Loucy (cell line): ENCODE results near the gene SRD5A3.
A peak's percentile ranks its signal among the peaks of the same experiment; 100 is the strongest.

Experiments
- H2AFZ ChIP-seq: fragments of 200-600 bp; sonication (generic); 2 replicates; pipeline ENCODE4 v1.6.0; 2016; ENCODE audit warnings: antibody characterized with exemption, mild to moderate bottlenecking, low read length, moderate library complexity
- H3F3A ChIP-seq: fragments of 200-600 bp; 2 replicates; pipeline ENCODE4 v1.6.0; 2016; ENCODE audit warnings: antibody characterized with exemption, low read depth, mild to moderate bottlenecking
- H3K27me3 ChIP-seq: fragments of 200-600 bp; sonication (generic); 2 replicates; pipeline ENCODE4 v1.6.1; 2014; ENCODE audit warnings: low read length, mild to moderate bottlenecking; ENCODE audit not compliant: insufficient read depth, poor library complexity, severe bottlenecking
- H3K36me3 ChIP-seq: fragments of 200-600 bp; sonication (generic); 2 replicates; pipeline ENCODE4 v1.6.1; 2016; ENCODE audit warnings: low read length; ENCODE audit not compliant: insufficient read depth
- H3K4me1 ChIP-seq: fragments of 200-600 bp; sonication (generic); 2 replicates; pipeline ENCODE4 v1.5.1; 2014; ENCODE audit warnings: low read length, mild to moderate bottlenecking; ENCODE audit not compliant: insufficient read depth, poor library complexity, severe bottlenecking
- H3K4me2 ChIP-seq: fragments of 200-600 bp; sonication (generic); 2 replicates; pipeline ENCODE4 v1.6.0; 2014; ENCODE audit warnings: antibody characterized with exemption, low read length, low read depth, mild to moderate bottlenecking; ENCODE audit not compliant: poor library complexity, severe bottlenecking
- H3K4me3 ChIP-seq: fragments of 200-600 bp; sonication (generic); 2 replicates; pipeline ENCODE4 v1.5.1; 2014; ENCODE audit warnings: low read length, mild to moderate bottlenecking, mixed read lengths; ENCODE audit not compliant: poor library complexity, severe bottlenecking
- H3K79me2 ChIP-seq: fragments of 200-600 bp; sonication (generic); 2 replicates; pipeline ENCODE4 v1.6.1; 2014; ENCODE audit warnings: low read length; ENCODE audit not compliant: insufficient read depth
- H3K9ac ChIP-seq: fragments of 200-600 bp; sonication (generic); 2 replicates; pipeline ENCODE4 v1.6.0; 2014; ENCODE audit warnings: mild to moderate bottlenecking, low read depth, low read length, moderate library complexity; ENCODE audit not compliant: poor library complexity, severe bottlenecking
- H3K9me2 ChIP-seq: fragments of 200-600 bp; sonication (generic); replicated peaks from 2 replicates; pipeline ENCODE4 v1.6.1; 2016; ENCODE audit warnings: low read depth, low read length, mixed read lengths
- H3K9me3 ChIP-seq: fragments of 200-600 bp; sonication (generic); 2 replicates; pipeline ENCODE4 v1.6.1; 2014; ENCODE audit warnings: mild to moderate bottlenecking, antibody characterized with exemption, low read length, low read depth; ENCODE audit not compliant: insufficient read depth
- H4K20me1 ChIP-seq: fragments of 200-600 bp; sonication (generic); 2 replicates; pipeline ENCODE4 v1.6.0; 2014; ENCODE audit warnings: antibody characterized with exemption, low read length, mild to moderate bottlenecking; ENCODE audit not compliant: insufficient read depth, poor library complexity, severe bottlenecking
- EZH2phosphoT487 ChIP-seq: fragments of 200-600 bp; IDR thresholded peaks from 2 replicates; pipeline ENCODE4 v1.6.1; 2018; ENCODE audit warnings: antibody characterized with exemption, mild to moderate bottlenecking, moderate library complexity, borderline replicate concordance
- TF ChIP-seq, protein P1 (sequence below): fragments of 200-600 bp; sonication (generic); conservative IDR thresholded peaks from 2 replicates; pipeline ENCODE4 v1.5.1; 2014; ENCODE audit warnings: mild to moderate bottlenecking, antibody characterized with exemption, low read length

The SRD5A3 gene

DNA sequence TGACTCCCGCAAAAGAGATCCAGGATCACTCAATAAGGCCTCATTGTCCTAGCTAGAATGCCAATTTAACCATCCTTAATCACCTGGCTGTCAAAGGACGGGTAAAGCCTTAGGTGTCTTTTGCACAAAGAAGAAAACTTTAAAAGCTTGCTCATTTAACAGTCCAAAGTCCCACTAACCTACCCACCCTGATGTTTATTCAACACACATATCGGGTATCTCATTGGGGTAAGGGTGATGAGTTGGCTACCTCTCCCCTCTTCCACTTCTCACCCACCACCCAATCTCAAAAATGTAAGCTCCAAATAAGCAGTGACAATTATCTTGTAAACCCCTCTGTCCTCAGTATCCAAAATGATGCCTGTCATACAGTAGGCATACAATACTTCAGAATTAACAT lies 988 bp upstream of the SRD5A3 start:
- Histone ChIP-seq H3K9me2 (no peaks in the 10 kb centered on the region), H3K4me3 (peak overlapping the region; percentile 97), H4K20me1 (no peaks in the 10 kb centered on the region), H3K79me2 (peaks cover 19% of the 10 kb centered on the region), H3K9ac (peak overlapping the region; percentile 97), H3K27me3 (no peaks in the 10 kb centered on the region), H3K4me1 (peaks cover 30% of the 10 kb centered on the region), H3K36me3 (no peaks in the 10 kb centered on the region), H3K4me2 (peak overlapping the region; percentile 96), H2AFZ (0 out of 2 replicates have a peak overlapping the region, but pooled peaks have one; percentile 40), H3K9me3 (no peaks in the 10 kb centered on the region), H3F3A (peaks cover 5% of the 10 kb centered on the region; the same call in 1 of the 2 replicates)
- TF ChIP-seq EZH2phosphoT487, result no peak
- TF ChIP-seq, protein P1, sequence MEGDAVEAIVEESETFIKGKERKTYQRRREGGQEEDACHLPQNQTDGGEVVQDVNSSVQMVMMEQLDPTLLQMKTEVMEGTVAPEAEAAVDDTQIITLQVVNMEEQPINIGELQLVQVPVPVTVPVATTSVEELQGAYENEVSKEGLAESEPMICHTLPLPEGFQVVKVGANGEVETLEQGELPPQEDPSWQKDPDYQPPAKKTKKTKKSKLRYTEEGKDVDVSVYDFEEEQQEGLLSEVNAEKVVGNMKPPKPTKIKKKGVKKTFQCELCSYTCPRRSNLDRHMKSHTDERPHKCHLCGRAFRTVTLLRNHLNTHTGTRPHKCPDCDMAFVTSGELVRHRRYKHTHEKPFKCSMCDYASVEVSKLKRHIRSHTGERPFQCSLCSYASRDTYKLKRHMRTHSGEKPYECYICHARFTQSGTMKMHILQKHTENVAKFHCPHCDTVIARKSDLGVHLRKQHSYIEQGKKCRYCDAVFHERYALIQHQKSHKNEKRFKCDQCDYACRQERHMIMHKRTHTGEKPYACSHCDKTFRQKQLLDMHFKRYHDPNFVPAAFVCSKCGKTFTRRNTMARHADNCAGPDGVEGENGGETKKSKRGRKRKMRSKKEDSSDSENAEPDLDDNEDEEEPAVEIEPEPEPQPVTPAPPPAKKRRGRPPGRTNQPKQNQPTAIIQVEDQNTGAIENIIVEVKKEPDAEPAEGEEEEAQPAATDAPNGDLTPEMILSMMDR, result no peak

DNA sequence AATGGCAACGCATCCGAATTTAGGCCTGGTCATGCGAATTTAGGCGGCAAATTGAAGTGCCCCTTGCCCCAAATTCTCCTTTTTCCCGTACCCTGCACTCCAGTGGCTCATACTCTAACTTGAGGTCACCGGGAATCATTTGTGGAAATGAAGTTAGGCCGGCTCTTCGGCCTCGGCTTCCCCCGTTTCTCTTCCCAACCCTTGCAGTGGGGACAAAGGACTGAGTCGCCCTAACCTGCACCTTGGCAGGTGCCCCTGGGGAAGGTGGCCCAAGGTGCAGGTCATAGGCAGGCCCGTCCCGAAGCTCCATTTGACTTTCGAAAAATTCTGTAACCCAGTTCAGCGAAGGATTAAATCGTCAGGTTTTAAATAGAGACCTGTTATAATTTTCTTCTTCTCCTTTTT lies 811 bp downstream of the SRD5A3 start:
- Histone ChIP-seq H3K9ac (peak overlapping the region; percentile 97), H2AFZ (peak overlapping the region; percentile 98)
- no peak for TF ChIP-seq EZH2phosphoT487
- TF ChIP-seq, protein P1, result no peak

DNA sequence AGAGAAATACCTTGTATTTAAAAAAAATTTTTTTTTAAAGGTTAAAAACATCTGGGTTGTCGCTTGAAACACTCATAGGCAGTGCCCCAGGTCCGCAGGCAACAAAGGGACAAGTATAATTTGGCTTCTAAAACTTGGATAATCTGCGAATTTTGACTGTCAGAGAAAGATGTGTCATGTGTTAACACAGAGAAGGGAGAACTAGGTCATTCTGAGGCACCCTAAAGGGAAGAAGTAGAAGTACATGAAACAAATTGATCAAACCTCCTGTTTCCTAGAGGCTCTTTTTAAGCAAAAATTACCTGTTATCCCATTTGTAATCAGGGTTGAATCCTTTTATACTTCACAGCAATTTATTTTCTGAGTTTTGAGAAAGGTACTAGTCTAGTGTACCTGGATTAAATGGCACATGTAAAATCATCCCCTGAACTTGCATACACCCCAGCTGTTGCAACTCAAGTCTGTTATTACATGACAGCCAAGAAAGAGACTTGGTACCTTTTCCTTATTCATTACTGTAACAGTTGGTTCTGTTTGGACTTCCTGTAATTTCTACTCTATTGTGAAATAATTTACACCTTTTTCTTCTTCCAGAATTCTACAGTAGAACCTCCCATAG lies 1.7 kb downstream of the SRD5A3 start:
- no peaks in the 10 kb centered on the region for H3K36me3 ChIP-seq
- H3K9ac ChIP-seq, result peak overlapping the region; percentile 97
- peaks cover 19% of the 10 kb centered on the region for H3K79me2 ChIP-seq
- no peaks in the 10 kb centered on the region for H4K20me1 ChIP-seq
- no peaks in the 10 kb centered on the region for H3K9me2 ChIP-seq
- H2AFZ ChIP-seq, result peak overlapping the region; percentile 98; the same call in 1 of the 2 replicates
- no peaks in the 10 kb centered on the region for H3K9me3 ChIP-seq
- peak overlapping the region; percentile 97 for H3K4me3 ChIP-seq
- peaks cover 5% of the 10 kb centered on the region; the same call in 1 of the 2 replicates for H3F3A ChIP-seq
- H3K4me1 ChIP-seq, result peaks cover 26% of the 10 kb centered on the region
- peak overlapping the region; percentile 96 for H3K4me2 ChIP-seq
- TF ChIP-seq, protein P1, result peak; percentile 15; the same call in 1 of the 2 replicates
- no peak for TF ChIP-seq EZH2phosphoT487
- no peaks in the 10 kb centered on the region for H3K27me3 ChIP-seq

More for the DNA sequence above, 811 bp downstream of the SRD5A3 start:
- no peaks in the 10 kb centered on the region for H4K20me1 ChIP-seq
- no peaks in the 10 kb centered on the region for H3K36me3 ChIP-seq
- peak overlapping the region; percentile 96 for H3K4me2 ChIP-seq
- H3K4me3 ChIP-seq, result peak overlapping the region; percentile 97
- H3K4me1 ChIP-seq, result peaks cover 26% of the 10 kb centered on the region
- peaks cover 19% of the 10 kb centered on the region for H3K79me2 ChIP-seq
- no peaks in the 10 kb centered on the region for H3K9me3 ChIP-seq
- H3K27me3 ChIP-seq, result no peaks in the 10 kb centered on the region
- H3K9me2 ChIP-seq, result no peaks in the 10 kb centered on the region
- peaks cover 5% of the 10 kb centered on the region; the same call in 1 of the 2 replicates for H3F3A ChIP-seq
